HS-27A (cell line): ENCODE measurements around the gene GALNS.
"Not testable (repeated sequence)": the region's sequence is repeated elsewhere in the genome, so short reads cannot be mapped to it uniquely, and the experiment has no call there.

Source experiments
- DNase-seq: peaks from one replicate; pipeline ENCODE4 v3.0.0-alpha.2; 2012; ENCODE audit warnings: low read depth, missing footprints

GALNS gene, protein sequence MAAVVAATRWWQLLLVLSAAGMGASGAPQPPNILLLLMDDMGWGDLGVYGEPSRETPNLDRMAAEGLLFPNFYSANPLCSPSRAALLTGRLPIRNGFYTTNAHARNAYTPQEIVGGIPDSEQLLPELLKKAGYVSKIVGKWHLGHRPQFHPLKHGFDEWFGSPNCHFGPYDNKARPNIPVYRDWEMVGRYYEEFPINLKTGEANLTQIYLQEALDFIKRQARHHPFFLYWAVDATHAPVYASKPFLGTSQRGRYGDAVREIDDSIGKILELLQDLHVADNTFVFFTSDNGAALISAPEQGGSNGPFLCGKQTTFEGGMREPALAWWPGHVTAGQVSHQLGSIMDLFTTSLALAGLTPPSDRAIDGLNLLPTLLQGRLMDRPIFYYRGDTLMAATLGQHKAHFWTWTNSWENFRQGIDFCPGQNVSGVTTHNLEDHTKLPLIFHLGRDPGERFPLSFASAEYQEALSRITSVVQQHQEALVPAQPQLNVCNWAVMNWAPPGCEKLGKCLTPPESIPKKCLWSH

DNA sequence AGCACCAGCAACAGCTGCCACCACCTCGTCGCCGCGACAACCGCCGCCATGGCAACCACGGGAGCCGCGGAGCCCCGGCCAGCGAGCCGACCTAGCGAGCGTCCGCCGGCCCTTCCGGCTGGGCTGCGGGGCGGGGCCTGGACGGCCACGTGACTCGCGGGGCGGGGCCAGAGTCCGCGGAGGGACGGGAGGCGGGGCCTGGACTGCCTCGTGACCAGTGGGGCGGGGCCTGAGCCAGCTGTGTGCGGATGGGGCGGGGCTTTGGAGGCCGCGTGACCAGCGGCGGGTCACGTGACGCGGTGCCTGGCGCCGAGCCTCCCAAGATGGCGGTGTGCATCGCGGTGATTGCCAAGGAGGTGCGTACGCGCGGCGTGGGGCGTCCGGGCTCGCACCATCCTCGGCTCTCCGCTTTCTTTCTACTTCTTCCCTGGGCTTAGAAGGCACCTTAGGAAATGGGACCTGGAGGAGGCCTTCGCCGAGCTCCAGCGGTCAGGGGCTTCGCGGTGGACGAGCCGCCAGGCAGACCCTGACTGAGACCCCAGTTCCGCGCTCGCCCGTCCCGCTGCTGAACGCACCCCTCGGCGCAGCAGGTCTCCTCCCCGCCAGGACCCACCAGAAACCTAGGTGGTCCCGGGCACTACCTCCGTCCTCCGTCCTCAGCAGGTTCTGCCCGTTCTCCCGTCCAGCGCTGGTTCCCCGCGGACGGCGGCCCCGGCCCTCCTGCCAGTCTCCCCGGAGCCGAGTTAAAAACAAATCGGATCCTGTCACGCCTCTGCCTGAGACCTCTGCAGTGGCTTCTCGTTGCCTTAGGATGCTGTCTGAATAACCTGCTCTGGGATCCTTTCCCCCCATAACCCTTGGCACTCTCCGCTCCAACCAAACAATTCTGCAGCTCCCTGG, at the start of gene GALNS, which contains the start of gene TRAPPC2L:
Gene GALNS, minus strand, starts transcription at position 120 of the 900 bp plus-strand sequence. Its CDS starts 70 bp downstream, at position 50.
Gene TRAPPC2L, plus strand, starts transcription at position 300 of the 900 bp plus-strand sequence. Its CDS starts 24 bp downstream, at position 324.
- peak; percentile 77 for DNase-seq

DNA sequence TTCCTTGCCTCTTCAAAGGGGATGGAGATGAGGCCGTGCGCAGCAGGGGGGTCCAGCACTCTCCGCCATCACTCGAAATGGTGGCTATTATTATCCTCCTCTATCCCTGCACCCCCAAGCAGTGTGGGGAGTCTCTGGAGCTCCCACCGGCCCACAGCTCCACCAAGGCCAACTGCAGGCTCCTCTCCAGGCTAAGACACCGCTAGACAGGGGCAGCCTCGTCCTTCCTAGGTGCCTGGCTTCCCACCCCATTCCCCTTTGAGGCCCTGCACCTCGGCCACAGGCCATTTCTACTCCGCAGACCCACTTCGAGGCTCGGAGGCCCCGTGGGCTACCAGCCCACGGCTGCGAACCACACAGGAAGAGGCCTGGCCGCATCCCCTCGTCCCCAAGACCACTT, 49.3 kb upstream of the GALNS start:
- no peak for DNase-seq

DNA sequence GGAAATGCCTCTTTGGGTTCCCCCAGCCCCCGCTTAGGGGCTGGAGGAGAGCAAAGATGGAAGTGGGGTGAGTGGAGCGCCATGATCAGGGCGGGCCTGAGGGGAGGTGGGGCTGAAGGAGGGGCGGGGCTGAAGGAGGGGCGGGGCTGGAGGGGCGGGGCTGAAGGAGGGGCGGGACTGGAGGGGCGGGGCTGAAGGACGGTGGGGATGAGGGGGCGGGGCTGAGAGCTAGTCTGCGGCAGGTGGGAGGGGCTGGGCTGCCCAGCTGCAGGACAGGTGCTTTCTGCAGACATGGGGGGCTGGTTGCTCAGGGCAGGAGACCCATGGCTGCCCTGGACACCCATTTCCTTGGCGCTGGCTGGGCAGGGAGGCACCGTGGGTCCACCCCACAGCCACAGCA, 48.8 kb upstream of the GALNS start:
- DNase-seq: no peak

DNA sequence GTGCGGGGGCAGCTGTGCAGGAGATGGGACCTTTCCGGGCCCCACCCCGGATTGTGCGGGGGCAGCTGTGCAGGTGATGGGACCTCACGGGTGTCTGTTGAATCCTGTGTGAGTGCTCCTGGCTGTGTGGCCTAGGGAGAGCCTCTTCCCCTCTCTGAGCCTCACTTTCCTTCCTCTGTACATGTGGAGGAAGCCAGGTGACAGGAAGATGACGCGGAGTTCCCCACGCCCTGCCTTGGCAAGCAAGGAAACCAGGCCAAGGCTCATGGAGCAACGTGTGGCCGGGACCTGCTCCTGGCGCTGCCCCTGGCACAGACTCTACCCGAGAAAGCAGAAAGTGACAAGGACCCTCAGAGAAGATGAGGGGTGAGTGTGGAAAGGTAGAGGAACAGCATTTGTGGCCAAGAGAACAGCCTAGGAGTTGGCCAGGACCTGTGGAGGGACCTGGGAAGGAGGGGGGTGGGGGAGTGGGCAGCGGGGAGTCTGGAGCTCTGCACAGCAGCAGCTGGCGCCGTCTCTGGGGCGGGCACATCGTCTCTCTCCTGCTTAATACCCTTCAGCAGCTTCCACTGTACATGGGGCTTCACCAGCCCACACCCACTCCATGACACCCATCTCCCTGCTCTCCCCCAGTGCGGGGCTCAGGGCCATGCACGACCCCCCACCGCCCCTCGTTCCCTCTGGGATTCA, 48.1 kb upstream of the GALNS start:
- DNase-seq: no peak

DNA sequence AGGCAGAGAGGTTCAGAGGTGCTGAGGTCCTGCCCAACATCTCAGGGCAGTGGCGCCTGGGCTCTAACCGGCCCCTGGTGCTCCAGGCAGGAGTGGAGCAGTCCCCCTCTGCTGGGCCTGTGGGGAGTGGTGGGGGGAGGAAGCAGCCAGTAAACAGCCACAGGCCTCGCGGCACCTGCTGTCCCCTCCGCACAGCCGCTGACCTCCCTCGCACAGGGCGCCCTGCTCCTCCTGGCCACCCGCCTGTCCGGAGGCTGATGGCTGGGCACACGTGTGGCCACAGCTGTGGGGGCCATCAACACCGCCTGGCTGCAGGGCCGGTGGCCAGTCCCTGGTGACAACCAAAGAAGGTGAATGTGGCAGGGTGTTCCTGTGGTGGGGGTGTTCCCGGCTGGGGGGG, 46.5 kb upstream of the GALNS start:
- DNase-seq: no peak

DNA sequence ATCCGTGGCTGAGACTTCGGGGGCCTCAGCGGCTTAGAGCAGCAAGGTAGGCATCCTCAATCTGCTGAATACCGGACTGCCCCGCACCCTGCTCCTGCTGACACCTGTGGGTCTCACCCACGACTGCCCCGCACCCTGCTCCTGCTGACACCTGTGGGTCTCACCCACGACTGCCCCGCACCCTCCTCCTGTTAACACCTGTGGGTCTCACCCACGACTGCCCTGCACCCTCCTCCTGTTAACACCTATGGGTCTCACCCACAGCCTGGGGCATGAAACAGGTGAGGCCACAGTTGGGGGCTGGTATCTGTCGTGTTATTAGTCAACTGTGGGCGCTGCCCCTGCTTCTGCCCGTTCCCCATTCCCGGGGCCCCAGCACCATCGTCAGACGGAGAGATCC, 46.0 kb upstream of the GALNS start:
- no peak for DNase-seq

DNA sequence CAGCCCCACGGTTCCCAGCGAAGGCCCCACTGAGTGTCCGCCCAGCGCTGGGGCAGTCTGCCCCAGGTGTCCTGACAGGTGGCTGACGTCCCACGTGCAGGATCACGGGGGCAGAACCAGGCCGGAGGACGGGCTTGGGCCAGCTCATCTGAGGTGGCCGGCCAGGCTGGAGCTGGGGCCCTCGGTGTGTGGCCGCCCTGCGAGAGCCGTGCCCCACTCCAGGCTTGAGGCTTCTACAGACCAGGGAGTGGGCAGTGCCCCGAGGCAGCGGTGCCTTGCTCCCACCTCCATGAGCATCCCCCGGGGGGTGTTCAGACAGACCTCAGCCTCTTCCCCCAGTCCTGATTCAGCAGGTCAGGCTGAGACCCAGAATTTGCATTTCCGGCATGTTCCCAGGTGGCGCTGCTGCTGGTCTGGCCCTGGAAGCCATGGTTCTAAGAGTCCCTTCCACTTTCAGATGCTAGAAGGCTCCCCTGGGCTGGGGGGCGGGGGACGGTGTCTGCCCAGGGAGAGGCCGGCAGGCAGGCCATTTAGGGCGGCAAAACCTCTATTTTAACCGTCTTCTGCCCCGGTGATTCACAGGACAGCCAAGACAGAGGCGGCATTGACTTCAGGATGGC, 45.1 kb upstream of the GALNS start:
- DNase-seq: no peak

DNA sequence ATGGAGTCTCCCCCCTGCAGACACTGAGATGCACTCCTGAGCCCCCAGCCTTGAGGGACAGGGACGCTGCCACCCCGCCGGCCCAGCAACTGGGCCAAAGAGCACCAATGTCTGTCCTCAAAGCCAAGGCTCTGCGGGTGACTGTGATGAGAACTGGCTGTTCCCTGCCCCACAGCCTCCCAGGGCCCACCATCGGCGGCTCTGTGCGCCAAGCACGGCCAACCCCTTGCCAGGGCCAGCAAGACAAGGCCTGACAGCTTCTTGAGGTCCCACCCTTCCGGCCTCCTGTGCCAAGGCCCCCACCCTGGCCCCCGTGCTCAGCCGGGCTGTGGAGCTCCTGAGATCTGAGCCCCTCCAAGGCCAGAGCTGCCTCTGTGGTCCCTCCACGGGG, 43.9 kb upstream of the GALNS start:
- no peak for DNase-seq

DNA sequence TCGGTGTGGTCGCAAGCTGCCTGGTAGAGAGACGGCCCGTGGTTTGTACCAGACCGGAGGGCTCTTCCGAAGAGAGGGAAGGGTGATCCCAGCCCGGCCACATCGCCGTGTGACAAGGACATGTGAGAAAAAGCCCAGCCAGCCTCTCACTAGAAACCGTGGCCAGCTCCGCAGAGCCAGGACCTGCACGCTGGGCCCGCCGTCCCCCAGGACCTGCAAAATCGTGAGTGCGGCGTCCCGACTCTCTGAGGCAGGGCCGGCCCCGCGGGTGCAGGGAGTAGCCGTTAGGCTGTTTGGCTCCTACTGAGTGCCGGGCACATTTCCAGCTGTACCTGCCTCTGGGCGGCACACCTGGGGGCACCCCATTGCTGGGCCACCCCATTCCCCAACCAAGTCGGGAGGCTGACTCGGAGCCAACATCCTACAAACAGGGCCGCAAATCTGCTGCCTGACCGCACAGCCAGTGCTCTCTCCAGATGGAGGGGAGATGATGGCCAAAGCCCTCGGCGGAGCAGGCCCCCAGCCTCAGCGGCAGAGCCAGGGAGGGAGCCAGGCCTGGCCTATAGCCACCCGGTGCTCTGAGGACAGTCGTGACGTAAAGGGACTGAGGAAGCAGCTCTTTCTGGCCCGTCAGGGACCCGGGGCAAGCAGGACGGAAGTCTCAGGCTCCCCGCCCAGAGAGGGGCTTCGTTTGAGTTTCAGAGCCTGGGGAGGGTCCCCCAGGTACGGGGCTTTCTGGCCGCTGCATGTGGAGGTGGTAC, 43.3 kb upstream of the GALNS start:
- no peak for DNase-seq

DNA sequence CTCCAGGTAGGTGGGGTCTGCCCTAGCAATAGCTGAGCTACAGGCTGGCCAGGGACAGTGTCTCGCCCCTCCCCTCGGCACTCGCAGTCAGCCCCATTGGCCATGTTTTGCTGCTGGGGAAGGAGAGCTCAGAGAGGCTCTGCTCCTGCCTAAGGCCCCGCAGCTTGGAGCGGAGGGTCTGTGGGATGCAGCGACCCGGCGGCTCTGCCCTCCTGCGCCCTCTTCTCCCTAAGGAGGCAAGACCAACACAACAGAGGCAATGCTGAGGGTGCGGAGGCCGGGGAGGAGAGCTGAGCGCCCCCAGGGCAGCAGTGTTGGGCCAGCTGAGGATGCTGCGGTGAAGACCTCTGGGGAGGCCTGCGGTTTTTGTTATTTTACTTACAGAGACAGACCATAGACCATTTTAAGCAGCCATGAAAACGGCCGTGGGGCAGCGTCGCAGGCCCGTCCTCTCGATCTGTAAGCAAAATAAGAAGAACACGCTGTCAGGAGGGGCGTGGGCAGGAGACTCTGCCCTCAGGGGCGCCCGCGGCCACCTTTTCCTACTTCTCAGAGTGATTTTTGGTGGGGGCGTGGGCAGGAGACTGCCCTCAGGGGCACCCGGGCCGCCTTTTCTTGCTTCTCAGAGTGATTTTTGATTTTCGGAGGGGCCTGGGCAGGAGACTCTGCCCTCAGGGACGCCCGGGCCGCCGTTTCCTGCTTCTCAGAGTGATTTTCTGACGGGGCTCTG, 41.1 kb upstream of the GALNS start:
- no peak for DNase-seq

DNA sequence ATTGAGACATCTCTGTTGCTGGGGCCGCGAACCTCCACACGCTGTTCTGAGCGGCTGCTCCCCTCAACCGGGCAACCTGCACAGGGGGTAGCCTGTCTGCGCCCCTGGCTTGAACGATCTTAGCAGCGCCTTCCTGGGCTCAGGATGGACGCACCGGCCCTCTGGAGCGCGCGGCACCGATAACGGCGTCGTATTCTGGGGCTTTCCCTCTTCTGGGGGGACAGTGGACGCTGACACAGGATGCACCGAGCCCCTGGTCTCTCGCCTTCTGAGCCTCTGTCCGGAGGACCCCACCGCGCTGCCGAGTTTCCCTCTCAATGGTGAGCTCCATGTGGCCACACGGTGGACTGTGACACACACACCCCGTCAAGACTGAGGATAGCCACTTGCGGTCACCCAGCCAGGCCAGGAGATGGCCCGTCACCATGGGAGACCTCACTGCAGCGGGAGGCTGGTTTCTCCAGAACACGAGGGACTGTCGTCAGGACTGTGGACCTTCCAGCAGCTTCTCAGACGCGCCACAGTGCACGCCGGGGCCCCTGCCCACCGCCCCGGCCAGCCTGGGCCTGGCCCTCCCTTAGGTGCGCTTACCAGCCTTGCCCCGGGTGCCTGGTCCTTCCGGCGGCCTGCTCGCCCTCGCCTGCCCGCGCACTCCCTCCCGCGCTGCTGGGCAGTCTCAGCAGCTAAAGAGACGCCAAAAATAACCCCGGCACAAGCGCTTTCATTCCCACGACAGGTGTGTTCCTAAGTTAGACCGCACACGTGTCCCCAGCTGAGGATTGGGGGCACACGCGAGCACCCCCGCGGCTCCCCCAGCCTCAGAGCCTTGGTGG, 39.7 kb upstream of the GALNS start:
- DNase-seq: no peak

DNA sequence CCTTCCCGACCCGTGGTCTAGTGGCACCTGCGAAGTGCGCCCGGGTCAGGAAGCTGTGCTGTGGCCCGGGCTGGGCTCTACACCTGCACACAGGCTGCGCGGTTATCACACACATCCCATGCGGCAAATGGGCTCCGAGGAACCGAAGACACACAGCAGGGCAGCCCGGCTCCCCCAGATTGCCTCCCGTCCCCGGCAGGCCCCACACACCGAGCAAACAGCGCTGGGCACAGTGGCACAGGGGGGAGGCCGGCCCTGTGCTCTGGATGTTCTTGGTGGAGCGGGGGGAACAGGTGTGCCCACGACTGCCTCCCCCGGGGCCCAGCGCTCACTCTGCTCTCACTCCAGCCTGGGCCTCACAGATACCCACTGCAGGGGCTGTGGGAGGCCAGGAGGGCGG, 38.6 kb upstream of the GALNS start:
- DNase-seq: no peak

DNA sequence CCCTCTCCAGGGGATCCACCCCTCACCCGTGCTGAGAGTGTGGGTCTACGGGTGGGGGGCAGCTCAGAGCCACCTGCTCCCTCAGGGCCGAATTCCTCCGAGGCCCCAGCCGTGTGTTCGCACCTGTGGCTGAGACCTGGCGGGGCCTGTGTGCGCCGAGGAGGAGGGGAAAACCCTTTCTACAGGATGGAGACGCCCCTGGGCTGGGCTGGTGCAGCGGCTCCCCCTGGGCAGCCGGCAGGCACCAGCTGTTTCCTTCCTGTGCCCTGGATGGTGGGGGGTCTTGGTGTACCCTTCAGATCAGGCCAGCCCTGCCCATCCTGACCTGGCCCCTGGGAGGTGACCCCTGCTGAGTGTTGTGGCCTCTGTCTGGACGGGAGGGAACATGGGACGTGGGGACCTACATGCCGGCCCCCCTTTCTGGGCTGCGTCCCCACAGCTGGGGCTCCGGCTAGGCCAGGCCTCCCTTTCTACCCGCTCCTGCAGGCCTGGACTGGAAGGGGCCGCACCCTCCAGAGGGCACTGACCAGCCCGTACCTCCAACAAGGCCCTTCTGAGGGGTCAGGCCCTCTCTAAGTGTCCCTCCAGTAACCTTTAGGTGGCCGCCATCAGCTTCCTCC, 38.0 kb upstream of the GALNS start:
- no peak for DNase-seq

DNA sequence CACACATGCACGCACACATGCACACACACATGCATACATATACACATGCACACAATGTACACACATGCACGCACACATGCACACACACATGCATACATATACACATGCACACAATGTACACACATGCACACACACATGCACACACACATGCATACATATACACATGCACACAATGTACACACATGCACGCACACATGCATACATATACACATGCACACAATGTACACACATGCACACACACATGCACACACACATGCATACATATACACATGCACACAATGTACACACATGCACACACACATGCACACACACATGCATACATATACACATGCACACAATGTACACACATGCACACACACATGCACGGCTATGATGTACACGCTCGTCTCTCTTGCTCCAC, 37.5 kb upstream of the GALNS start:
- DNase-seq: not testable (repeated sequence)

DNA sequence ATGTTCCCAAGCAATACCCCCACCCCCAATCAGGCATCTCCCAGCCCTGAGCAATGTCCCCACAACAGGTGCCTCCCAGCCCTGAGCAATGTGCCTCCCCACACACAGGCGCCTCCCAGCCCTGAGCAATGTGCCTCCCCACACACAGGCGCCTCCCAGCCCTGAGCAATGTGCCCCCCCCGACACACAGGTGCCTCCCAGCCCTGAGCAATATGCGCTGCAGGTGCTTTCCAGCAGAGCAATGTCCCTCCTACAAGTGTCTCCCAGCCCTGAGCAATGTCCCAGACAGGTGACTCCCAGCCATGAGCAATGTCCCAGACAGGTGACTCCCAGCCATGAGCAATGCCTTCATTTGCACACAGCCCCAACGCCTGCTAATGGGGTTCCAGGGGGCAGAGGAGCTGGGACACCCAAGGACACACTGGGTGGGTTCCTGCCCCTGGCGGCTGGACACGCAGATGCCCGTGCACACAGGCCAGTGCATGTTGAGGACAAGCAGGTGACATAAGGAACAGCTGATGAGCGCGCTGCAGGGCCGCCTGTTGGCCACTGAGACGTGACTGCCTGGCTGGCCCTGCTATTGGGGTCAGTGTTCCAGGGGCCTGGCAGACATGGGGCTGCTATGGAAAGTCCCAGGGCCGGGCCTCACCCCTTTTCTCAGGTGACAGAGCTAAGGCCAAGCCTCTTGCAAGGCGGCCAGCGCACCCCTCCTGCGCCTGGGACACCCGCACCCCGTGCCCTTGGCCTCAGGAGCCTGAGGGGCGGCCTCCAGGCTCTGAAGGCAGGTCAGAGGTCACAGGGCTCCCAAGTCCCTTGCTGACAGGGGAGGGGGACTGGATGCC, 36.6 kb upstream of the GALNS start:
- no peak for DNase-seq

DNA sequence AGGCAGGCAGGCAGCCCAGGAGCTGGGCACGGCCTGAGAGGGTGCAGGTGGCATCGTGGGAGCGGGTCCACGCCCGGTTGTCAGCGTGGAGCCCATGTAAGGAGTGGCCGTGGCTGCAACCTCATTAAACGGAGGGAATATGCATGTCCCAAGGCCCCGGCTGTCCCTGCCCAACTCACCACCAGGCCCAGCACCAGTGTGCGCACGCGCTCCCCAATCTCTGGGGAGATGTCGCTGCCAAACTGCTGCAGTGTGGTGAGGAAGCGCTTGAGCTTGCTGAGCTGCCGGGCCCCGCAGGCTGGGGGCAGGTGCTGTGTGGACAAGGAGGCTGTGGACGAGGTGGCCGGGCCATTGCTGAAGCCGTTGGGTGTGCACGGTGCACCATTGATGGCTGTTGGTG, 35.3 kb upstream of the GALNS start:
- no peak for DNase-seq

DNA sequence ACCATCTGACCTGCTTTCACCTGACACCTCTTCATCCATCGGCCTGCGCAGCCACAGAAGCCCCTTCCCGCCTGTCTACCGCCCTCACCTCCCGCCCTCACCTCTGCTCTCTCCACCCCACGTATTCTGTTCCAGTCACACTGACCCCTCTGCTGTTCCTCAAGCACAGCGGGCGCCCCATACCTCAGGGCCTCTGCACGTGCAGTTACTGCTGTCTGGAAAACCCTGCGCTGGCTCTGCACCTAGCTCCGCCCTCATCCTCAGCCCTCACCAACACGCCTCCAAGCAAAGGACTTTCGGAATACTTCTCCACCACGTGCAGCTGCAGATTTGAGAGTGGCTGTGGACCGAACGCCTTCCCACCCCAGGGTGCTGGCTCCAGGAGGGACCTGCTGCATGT, 34.3 kb upstream of the GALNS start:
- DNase-seq: no peak
